IPS-20b (cell line): ENCODE measurements around the gene NFIC.
A peak's percentile ranks its signal among the peaks of the same experiment; 100 is the strongest.
"Not testable (repeated sequence)": the region's sequence is repeated elsewhere in the genome, so short reads cannot be mapped to it uniquely, and the experiment has no call there.

Experiments used
- H3K27ac ChIP-seq: one replicate; pipeline ENCODE4 v1.5.1; 2013; ENCODE audit warnings: low read length
- H3K27me3 ChIP-seq: 2 replicates; pipeline ENCODE4 v1.6.1; 2013; ENCODE audit warnings: mild to moderate bottlenecking, low read length, inconsistent platforms; ENCODE audit not compliant: insufficient read depth
- H3K36me3 ChIP-seq: 2 replicates; pipeline ENCODE4 v1.6.1; 2013; ENCODE audit warnings: low read depth, mild to moderate bottlenecking, inconsistent platforms, low read length, moderate library complexity; ENCODE audit not compliant: insufficient read depth
- H3K4me1 ChIP-seq: 2 replicates; pipeline ENCODE4 v1.6.1; 2013; ENCODE audit warnings: mild to moderate bottlenecking, control low read depth, inconsistent platforms, low read length, moderate library complexity; ENCODE audit not compliant: insufficient read depth
- H3K4me3 ChIP-seq: 2 replicates; pipeline ENCODE4 v1.5.1; 2013; ENCODE audit warnings: mild to moderate bottlenecking, low read length, inconsistent platforms
- H3K9ac ChIP-seq: 2 replicates; pipeline ENCODE4 v1.6.1; 2013; ENCODE audit warnings: low read depth, mild to moderate bottlenecking, inconsistent platforms, low read length, moderate library complexity
- H3K9me3 ChIP-seq: 2 replicates; pipeline ENCODE4 v1.6.1; 2013; ENCODE audit warnings: mild to moderate bottlenecking, low read depth, low read length, inconsistent platforms; ENCODE audit not compliant: insufficient read depth

NFIC gene

DNA sequence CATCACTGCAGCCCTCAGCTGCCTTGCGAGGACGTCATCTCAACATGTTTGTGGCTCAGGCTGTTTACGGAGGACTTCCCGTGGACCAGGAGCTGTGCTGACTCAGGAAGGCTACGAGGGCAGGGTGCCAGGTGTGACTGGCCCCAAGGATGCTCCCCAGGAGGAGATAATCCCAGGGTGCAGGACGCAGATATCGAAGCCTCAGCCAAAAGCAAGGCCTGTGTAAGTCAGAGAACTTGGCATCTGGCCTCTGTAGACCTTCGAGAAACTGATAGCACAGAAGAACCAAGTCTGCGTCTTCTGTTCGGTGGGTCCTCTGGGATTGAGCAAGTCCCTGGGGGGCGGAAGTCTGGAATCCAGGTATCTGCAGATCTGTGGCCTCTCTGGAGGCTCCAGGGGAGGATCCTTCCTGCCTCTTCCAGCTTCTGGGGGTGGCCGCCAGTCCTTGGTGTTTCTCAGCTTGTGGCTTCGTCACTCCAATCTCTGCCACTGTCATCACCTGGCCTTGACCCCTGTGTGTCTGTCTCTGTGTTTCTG, 136.7 kb downstream of the NFIC start:
- no peak overlapping the region for H3K27ac ChIP-seq
- H3K4me1 ChIP-seq: no peaks in the 10 kb centered on the region

DNA sequence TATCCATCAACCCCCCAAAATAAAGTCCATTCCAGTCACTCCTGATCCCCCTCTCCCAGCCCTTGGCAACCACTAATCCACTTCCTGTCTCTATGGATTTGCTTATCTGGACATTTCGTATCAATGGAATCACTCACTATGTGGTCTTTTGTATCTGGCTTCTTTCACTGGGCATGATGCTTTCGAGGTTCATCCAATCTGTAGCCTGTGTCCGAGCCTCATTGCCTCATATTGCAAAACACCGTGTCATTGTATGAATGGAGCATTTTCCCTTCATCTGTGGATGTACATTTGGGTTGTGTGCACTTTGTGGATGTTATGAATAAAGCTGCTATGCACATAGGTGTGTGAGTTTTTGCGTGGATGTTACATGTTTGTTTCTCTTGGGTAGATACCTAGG, 138.4 kb downstream of the NFIC start:
- H3K27ac ChIP-seq: no peak overlapping the region
- peaks cover 3% of the 10 kb centered on the region for H3K36me3 ChIP-seq
- H3K27me3 ChIP-seq: no peaks in the 10 kb centered on the region
- no peak overlapping the region; the same call in 1 of the 2 replicates for H3K4me3 ChIP-seq
- H3K4me1 ChIP-seq: no peaks in the 10 kb centered on the region
- no peaks in the 10 kb centered on the region for H3K9me3 ChIP-seq
- peak overlapping the region; percentile 82; the same call in 1 of the 2 replicates for H3K9ac ChIP-seq

More for the DNA sequence above, 136.7 kb downstream of the NFIC start:
- Histone ChIP-seq H3K27me3 (no peaks in the 10 kb centered on the region), H3K9ac (no peak overlapping the region), H3K4me3 (no peak overlapping the region), H3K36me3 (no peaks in the 10 kb centered on the region), H3K9me3 (no peaks in the 10 kb centered on the region)

DNA sequence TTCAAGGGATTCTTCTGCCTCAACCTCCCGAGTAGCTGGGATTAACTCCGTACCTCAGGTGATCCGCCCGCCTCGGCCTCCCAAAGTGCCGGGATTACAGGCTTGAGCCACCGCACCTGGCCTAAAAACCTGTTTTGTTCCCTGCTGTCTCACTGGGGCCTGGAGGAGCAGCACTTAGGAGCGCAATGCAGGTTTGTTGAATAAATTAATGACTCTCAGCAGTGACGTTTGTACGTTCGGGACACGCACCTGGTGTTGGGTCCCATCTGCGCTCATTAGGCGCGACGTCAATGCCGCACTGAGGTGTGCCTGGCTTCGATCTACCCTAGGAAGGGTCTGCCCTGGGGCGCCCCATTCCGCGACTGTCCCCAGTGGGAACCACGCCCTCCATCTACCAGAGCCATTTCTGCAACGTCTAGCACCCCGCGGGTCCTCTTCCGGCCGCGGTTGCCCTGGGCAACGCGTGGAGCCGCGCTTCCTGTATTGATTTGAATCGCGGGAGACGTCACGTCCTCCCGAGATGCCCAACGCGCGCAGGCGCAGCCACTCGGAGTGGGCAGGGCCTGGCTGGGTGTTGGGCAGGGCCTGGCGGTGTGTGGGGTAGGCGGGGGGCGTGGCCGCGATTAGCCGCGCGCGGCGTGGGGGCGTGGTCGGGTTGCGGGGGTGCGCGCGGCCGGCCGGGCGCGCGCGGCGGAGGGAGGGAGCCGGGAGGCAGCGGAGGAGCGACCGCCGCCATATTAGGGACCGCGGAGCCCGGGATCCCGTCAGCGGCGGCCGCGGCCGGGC, 139.4 kb downstream of the NFIC start, which contains the start of gene FZR1:
TSS of gene FZR1 (plus strand) at position 714 of the 786 bp plus-strand sequence. CDS start 16,679 bp downstream, outside the sequence.
- peak within 1 kb of the TSS; percentile 82 for H3K9ac ChIP-seq

GRCh38 chr19:3506384-3507340, 140.3 kb downstream of the NFIC start:
- Histone ChIP-seq H3K27ac (no peak overlapping the region), H3K4me3 (peak overlapping the region; percentile 76), H3K9me3 (no peaks in the 10 kb centered on the region), H3K9ac (peak overlapping the region; percentile 82; the same call in 1 of the 2 replicates), H3K4me1 (no peaks in the 10 kb centered on the region), H3K36me3 (peaks cover 18% of the 10 kb centered on the region), H3K27me3 (no peaks in the 10 kb centered on the region)

More for the DNA sequence above, 139.4 kb downstream of the NFIC start, which contains the start of gene FZR1:
- no peaks in the 10 kb centered on the region for H3K4me1 ChIP-seq
- peak within 1 kb of the TSS; percentile 66 for H3K27ac ChIP-seq
- H3K36me3 ChIP-seq: peaks cover 12% of the 10 kb centered on the region
- no peaks in the 10 kb centered on the region for H3K27me3 ChIP-seq
- H3K4me3 ChIP-seq: peak within 1 kb of the TSS; percentile 76
- H3K9me3 ChIP-seq: no peaks in the 10 kb centered on the region

GRCh38 chr19:3507371-3508120, 141.2 kb downstream of the NFIC start:
- Histone ChIP-seq H3K4me1 (no peaks in the 10 kb centered on the region), H3K27me3 (no peaks in the 10 kb centered on the region), H3K9ac (peak overlapping the region; percentile 82; the same call in 1 of the 2 replicates), H3K9me3 (no peaks in the 10 kb centered on the region), H3K27ac (no peak overlapping the region), H3K36me3 (peaks cover 18% of the 10 kb centered on the region), H3K4me3 (peak overlapping the region; percentile 76)

GRCh38 chr19:3508121-3508661, 141.8 kb downstream of the NFIC start:
- H3K27ac ChIP-seq, H3K4me1 ChIP-seq, H3K27me3 ChIP-seq, H3K9ac ChIP-seq, H3K9me3 ChIP-seq: not testable (repeated sequence)
- H3K36me3 ChIP-seq: peaks cover 18% of the 10 kb centered on the region
- peak overlapping the region; percentile 76; the same call in 1 of the 2 replicates for H3K4me3 ChIP-seq

- Histone ChIP-seq H3K27me3 (no peaks in the 10 kb centered on the region), H3K36me3 (peaks cover 18% of the 10 kb centered on the region), H3K9me3 (no peaks in the 10 kb centered on the region), H3K4me3 (no peak overlapping the region), H3K4me1 (no peaks in the 10 kb centered on the region), H3K27ac (no peak overlapping the region), H3K9ac (no peak overlapping the region)
Observed at GRCh38 chr19:3508771-3509535, 142.6 kb downstream of the NFIC start.

- Histone ChIP-seq H3K4me1 (no peaks in the 10 kb centered on the region), H3K9ac (no peak overlapping the region), H3K9me3 (no peaks in the 10 kb centered on the region), H3K4me3 (no peak overlapping the region), H3K27ac (no peak overlapping the region), H3K36me3 (peaks cover 18% of the 10 kb centered on the region), H3K27me3 (no peaks in the 10 kb centered on the region)
Observed at GRCh38 chr19:3509566-3509989, 143.2 kb downstream of the NFIC start.

DNA sequence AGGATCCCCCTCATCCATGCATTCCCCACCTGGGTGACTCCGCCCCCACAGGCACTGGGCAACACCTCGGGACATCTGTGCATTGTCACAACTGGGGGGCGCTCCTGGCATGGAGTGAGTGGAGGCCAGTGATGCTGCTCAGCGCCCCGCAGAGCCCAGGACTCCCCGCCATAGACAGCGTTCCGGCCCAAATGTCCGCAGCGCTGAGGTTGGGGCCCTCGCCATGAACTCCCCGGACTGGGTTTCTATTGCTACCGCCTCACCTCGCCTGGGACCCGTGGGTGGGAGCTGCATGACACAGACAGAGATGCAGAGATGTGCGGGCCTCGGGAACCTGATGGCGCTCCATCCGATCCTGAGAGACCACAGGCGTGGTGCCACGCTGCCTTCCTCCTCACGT, 144.3 kb downstream of the NFIC start:
- H3K9me3 ChIP-seq: no peaks in the 10 kb centered on the region
- H3K4me1 ChIP-seq: peaks cover under 1% of the 10 kb centered on the region; the same call in 1 of the 2 replicates
- H3K36me3 ChIP-seq: peaks cover 18% of the 10 kb centered on the region
- no peak overlapping the region for H3K9ac ChIP-seq
- H3K27ac ChIP-seq: no peak overlapping the region
- no peaks in the 10 kb centered on the region for H3K27me3 ChIP-seq
- H3K4me3 ChIP-seq: no peak overlapping the region

DNA sequence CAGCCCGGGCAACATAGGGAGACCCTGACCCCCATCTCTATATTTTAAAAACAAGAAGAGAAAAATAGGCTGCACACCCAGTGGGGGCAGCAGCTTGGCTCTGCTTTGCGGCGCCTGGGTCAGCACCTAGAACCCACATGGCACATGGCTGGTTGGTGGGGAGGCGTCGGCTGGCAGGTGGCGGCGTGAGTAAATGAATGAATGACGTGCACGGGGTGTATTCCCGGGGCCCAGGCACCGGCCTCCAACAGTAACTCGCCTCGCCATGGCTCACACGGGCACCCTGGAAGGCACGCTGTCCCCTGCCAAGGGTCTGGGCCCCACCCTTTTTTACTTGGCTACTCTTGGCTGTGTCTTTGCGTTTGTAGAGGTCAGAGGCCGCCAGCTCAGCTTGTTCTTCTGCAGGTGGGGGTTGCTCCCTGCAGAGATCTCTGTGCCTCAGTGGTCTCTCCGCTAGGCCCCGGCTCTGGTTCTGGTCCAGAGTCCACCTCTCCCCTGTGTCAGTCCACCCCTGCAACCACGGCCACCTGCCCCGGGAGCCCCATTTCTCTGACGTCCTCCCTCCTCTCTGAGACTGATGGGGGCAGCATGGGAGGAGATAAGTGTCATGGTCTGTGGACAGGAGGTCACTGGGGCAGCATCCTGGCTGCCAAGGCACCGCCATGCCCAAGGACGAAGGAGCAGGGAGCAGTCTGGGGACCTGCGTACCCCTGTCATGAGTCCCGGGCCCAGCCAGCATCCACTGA, 145.3 kb downstream of the NFIC start:
- Histone ChIP-seq H3K36me3 (peaks cover 18% of the 10 kb centered on the region), H3K4me1 (peaks cover 3% of the 10 kb centered on the region; the same call in 1 of the 2 replicates), H3K27ac (no peak overlapping the region), H3K9me3 (no peaks in the 10 kb centered on the region), H3K4me3 (no peak overlapping the region), H3K27me3 (no peaks in the 10 kb centered on the region), H3K9ac (no peak overlapping the region)
